ENCODE data around the gene KLC1. TPM values are rescaled to one million over a fixed set of nuclear protein-coding genes. Genes with fewer than 3 reads are reported as not detected.
A peak's percentile ranks its signal among the peaks of the same experiment; 100 is the strongest.

The KLC1 gene
- total RNA-seq, 2 experiments from 2014 or later, result 197 to 200 TPM

GRCh38 chr14:103692871-103693270 is 63.9 kb downstream of the KLC1 start:
- POLR2A ChIA-PET, result no interaction called here
- no peaks in the 10 kb centered on the region for H3K4me1 Mint-ChIP-seq
- ATAC-seq (ENCODE audit: low read depth), result no peak
- peaks cover 5% of the 10 kb centered on the region for H3K36me3 Mint-ChIP-seq
- DNase-seq, result peak; percentile 20
- no peaks in the 10 kb centered on the region for H3K9me3 Mint-ChIP-seq
- H3K27me3 Mint-ChIP-seq, result no peaks in the 10 kb centered on the region
- H3K27ac Mint-ChIP-seq, result no peak overlapping the region
- no peak overlapping the region for H3K4me3 Mint-ChIP-seq

GRCh38 chr14:103693515-103693914 is 64.5 kb downstream of the KLC1 start:
- Mint-ChIP-seq H3K4me3 (no peak overlapping the region), H3K27ac (no peak overlapping the region), H3K27me3 (no peaks in the 10 kb centered on the region), H3K36me3 (peaks cover 4% of the 10 kb centered on the region), H3K4me1 (no peaks in the 10 kb centered on the region), H3K9me3 (no peaks in the 10 kb centered on the region)
- POLR2A ChIA-PET, result interaction anchor here (0.7 kb wide), 1 partner anchor 60 kb away, joined by 5 read pairs; no protein-coding TSS in a partner anchor
- ATAC-seq (ENCODE audit: low read depth), result no peak
- DNase-seq, result peak; percentile 23

GRCh38 chr14:103694572-103695026 is 65.6 kb downstream of the KLC1 start:
- POLR2A ChIA-PET, result no interaction called here
- Mint-ChIP-seq H3K36me3 (peaks cover 3% of the 10 kb centered on the region), H3K27me3 (no peaks in the 10 kb centered on the region), H3K9me3 (no peaks in the 10 kb centered on the region), H3K27ac (no peak overlapping the region), H3K4me1 (no peaks in the 10 kb centered on the region), H3K4me3 (no peak overlapping the region)
- ATAC-seq (ENCODE audit: low read depth) (no peak), DNase-seq (peak; percentile 14)

- no peak for ATAC-seq (ENCODE audit: low read depth)
Observed at GRCh38 chr14:103695296-103696069, 66.5 kb downstream of the KLC1 start.

GRCh38 chr14:103696070-103696402 is 67.0 kb downstream of the KLC1 start:
- ATAC-seq (ENCODE audit: low read depth), result no peak
- Mint-ChIP-seq H3K27me3 (no peaks in the 10 kb centered on the region), H3K4me3 (no peak overlapping the region), H3K36me3 (peaks cover 3% of the 10 kb centered on the region), H3K9me3 (no peaks in the 10 kb centered on the region), H3K27ac (no peak overlapping the region), H3K4me1 (no peaks in the 10 kb centered on the region)
- DNase-seq, result no peak
- POLR2A ChIA-PET, result no interaction called here

More at GRCh38 chr14:103695296-103696069, 66.5 kb downstream of the KLC1 start:
- no peak for DNase-seq
- Mint-ChIP-seq H3K36me3 (peaks cover 3% of the 10 kb centered on the region), H3K9me3 (no peaks in the 10 kb centered on the region), H3K27me3 (no peaks in the 10 kb centered on the region), H3K27ac (no peak overlapping the region), H3K4me1 (no peaks in the 10 kb centered on the region), H3K4me3 (no peak overlapping the region)
- POLR2A ChIA-PET, result no interaction called here

- Mint-ChIP-seq H3K27ac (no peak overlapping the region), H3K27me3 (no peaks in the 10 kb centered on the region), H3K36me3 (peaks cover 3% of the 10 kb centered on the region), H3K9me3 (no peaks in the 10 kb centered on the region), H3K4me1 (no peaks in the 10 kb centered on the region), H3K4me3 (no peak overlapping the region)
- DNase-seq (no peak), ATAC-seq (ENCODE audit: low read depth) (no peak)
- POLR2A ChIA-PET, result no interaction called here
Observed at GRCh38 chr14:103696466-103697071, 67.6 kb downstream of the KLC1 start.

- H3K4me3 Mint-ChIP-seq, result no peak overlapping the region
- DNase-seq (no peak), ATAC-seq (ENCODE audit: low read depth) (no peak)
- POLR2A ChIA-PET, result no interaction called here
- no peaks in the 10 kb centered on the region for H3K9me3 Mint-ChIP-seq
- H3K4me1 Mint-ChIP-seq, result no peaks in the 10 kb centered on the region
- H3K36me3 Mint-ChIP-seq, result peaks cover 3% of the 10 kb centered on the region
- peak overlapping the region; percentile 61 for H3K27ac Mint-ChIP-seq
- H3K27me3 Mint-ChIP-seq, result no peaks in the 10 kb centered on the region
Observed at GRCh38 chr14:103697206-103697602, 68.2 kb downstream of the KLC1 start.

GRCh38 chr14:103697603-103698379 is 68.8 kb downstream of the KLC1 start:
- peak overlapping the region; percentile 61 for H3K27ac Mint-ChIP-seq
- no peak for ATAC-seq (ENCODE audit: low read depth)
- no peak overlapping the region for H3K4me3 Mint-ChIP-seq
- no peaks in the 10 kb centered on the region for H3K27me3 Mint-ChIP-seq
- no peaks in the 10 kb centered on the region for H3K9me3 Mint-ChIP-seq
- H3K36me3 Mint-ChIP-seq, result peaks cover 6% of the 10 kb centered on the region
- POLR2A ChIA-PET, result no interaction called here
- no peaks in the 10 kb centered on the region for H3K4me1 Mint-ChIP-seq
- DNase-seq, result no peak

- no peak overlapping the region for H3K27ac Mint-ChIP-seq
- no peaks in the 10 kb centered on the region for H3K9me3 Mint-ChIP-seq
- peaks cover 9% of the 10 kb centered on the region for H3K36me3 Mint-ChIP-seq
- H3K27me3 Mint-ChIP-seq, result no peaks in the 10 kb centered on the region
- DNase-seq, result no peak
- POLR2A ChIA-PET, result no interaction called here
- ATAC-seq (ENCODE audit: low read depth), result no peak
- no peaks in the 10 kb centered on the region for H3K4me1 Mint-ChIP-seq
- H3K4me3 Mint-ChIP-seq, result no peak overlapping the region
Observed at GRCh38 chr14:103698380-103699260, 69.6 kb downstream of the KLC1 start.

GRCh38 chr14:103699261-103699661 is 70.2 kb downstream of the KLC1 start:
- H3K4me1 Mint-ChIP-seq, result no peaks in the 10 kb centered on the region
- H3K36me3 Mint-ChIP-seq, result peaks cover 9% of the 10 kb centered on the region
- no peak overlapping the region for H3K4me3 Mint-ChIP-seq
- DNase-seq (no peak), ATAC-seq (ENCODE audit: low read depth) (no peak)
- no peak overlapping the region for H3K27ac Mint-ChIP-seq
- POLR2A ChIA-PET, result interaction anchor here (1.4 kb wide), 1 partner anchor 15 kb away, joined by 3 read pairs; the partner anchor contains the start of gene XRCC3
- H3K27me3 Mint-ChIP-seq, result no peaks in the 10 kb centered on the region
- H3K9me3 Mint-ChIP-seq, result no peaks in the 10 kb centered on the region

- no peak for DNase-seq
- Mint-ChIP-seq H3K36me3 (peaks cover 9% of the 10 kb centered on the region), H3K4me3 (no peak overlapping the region), H3K27me3 (no peaks in the 10 kb centered on the region), H3K4me1 (peaks cover 2% of the 10 kb centered on the region), H3K27ac (no peak overlapping the region), H3K9me3 (no peaks in the 10 kb centered on the region)
- POLR2A ChIA-PET, result interaction anchor here (1.4 kb wide), 1 partner anchor 15 kb away, joined by 3 read pairs; the partner anchor contains the start of gene XRCC3
- ATAC-seq (ENCODE audit: low read depth), result no peak
Observed at GRCh38 chr14:103699901-103700752, 71.1 kb downstream of the KLC1 start.

GRCh38 chr14:103700753-103701490 is 71.9 kb downstream of the KLC1 start:
- H3K27ac Mint-ChIP-seq, result no peak overlapping the region
- no peak for ATAC-seq (ENCODE audit: low read depth)

More at GRCh38 chr14:103700753-103701490, 71.9 kb downstream of the KLC1 start:
- H3K27me3 Mint-ChIP-seq, result no peaks in the 10 kb centered on the region
- no peak overlapping the region for H3K4me3 Mint-ChIP-seq
- H3K9me3 Mint-ChIP-seq, result no peaks in the 10 kb centered on the region
- H3K4me1 Mint-ChIP-seq, result peaks cover 2% of the 10 kb centered on the region
- DNase-seq, result no peak
- POLR2A ChIA-PET, result interaction anchor here (0.6 kb wide), 1 partner anchor 70 kb away, joined by 3 read pairs; no protein-coding TSS in a partner anchor
- H3K36me3 Mint-ChIP-seq, result peaks cover 9% of the 10 kb centered on the region

Data from activated naive CD8-positive, alpha-beta T cell treated with anti-CD3 and anti-CD28 coated beads, Interleukin-2, amount 10 ng/mL, durations not matched to agents 7 days and 5 days (primary cell).